Raji (cell line): ENCODE measurements around the gene OR10J1.

Source experiments
- POLR2A ChIP-seq: IDR thresholded peaks from 2 replicates; pipeline ENCODE4 v1.6.1; 2011; ENCODE audit warnings: low read depth, low read length, control low read depth; ENCODE audit not compliant: insufficient read depth

Gene OR10J1, protein sequence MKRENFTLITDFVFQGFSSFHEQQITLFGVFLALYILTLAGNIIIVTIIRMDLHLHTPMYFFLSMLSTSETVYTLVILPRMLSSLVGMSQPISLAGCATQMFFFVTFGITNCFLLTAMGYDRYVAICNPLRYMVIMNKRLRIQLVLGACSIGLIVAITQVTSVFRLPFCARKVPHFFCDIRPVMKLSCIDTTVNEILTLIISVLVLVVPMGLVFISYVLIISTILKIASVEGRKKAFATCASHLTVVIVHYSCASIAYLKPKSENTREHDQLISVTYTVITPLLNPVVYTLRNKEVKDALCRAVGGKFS

DNA sequence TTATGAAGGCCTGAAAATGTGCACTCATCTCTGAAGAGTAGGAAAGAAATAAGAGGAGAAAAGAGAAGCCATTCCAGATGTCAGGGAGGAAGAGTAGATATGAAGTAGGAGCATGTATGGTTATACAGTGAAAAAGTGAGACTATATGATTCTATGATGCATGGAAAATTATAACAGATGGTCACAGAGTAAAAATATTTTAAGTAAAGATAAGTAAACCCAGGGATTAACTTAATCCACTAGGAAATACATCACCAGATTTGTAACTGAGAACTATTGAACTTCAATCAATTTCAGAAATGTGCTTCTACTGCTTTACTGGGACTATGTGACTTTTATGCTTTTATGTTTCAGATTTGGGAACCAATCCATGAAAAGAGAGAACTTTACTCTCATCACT, at the start of gene OR10J1:
Gene OR10J1 (plus strand): TSS at position 301 of the 400 bp plus-strand sequence. CDS start 70 bp downstream, at position 371.
- TF ChIP-seq POLR2A = no peak

DNA sequence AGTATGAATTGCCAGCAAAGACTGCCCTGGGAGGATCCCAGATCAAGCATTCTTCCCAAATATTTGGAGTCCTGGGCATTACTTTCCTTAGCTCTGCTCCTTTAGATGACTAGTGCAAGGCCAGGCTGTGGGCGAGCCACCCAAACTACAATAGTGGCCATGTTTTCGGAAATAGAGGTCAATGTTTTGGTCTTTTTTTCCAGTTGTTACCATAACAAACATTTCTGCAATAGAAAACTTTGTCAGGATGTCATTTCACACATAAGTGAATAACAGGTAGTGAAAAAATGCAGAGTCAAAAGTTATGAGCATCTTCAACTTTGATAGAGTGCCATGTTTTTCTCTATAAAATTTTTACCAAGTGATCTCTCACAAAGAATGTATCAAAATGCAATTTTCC, 32.7 kb upstream of the OR10J1 start:
- TF ChIP-seq POLR2A = no peak

DNA sequence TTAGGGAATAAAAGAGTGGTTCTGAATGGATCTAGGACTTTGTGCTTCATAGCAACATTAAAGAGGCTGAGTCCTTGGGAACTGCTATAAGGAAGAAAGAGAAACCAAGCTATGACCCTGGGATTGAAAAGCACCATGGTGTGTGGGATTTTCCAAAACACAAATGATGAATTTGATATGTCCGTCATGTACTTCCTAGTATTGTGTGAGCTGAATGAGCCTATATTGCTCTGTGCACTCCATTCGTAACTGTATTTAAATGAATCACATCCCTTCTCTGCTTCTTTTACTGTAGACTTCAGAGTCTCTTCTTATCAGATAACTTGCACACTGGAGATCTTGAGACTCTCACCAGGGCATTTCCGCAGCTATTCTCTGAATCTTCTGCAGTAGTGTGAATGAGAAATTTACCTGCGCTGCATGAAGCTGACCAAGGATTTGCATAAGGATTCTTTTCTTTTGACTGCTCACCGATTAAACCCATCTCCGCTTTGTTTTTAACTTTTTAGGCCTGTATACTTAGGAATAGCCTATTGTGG, 30.6 kb upstream of the OR10J1 start:
- TF ChIP-seq POLR2A = no peak

DNA sequence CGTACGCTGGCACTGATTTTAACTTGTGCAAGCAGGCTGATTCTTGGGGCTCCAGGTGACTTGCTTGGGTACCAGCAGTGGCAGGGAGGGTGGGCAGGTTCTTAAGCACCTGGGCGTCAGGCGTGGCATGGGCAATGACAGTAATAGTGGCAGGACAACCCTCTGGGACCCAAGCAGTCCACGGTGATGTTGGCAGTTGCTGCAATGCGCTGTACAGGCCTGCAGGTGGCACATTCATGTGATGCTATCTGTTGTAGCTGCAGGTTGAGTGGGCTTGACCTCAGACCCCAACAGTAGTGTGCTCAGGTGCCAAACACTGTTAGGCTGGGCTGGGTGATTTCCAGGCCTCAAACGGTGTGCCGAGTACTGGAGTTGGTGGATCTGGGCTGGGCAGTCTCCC, 17.7 kb upstream of the OR10J1 start:
- no peak for TF ChIP-seq POLR2A

DNA sequence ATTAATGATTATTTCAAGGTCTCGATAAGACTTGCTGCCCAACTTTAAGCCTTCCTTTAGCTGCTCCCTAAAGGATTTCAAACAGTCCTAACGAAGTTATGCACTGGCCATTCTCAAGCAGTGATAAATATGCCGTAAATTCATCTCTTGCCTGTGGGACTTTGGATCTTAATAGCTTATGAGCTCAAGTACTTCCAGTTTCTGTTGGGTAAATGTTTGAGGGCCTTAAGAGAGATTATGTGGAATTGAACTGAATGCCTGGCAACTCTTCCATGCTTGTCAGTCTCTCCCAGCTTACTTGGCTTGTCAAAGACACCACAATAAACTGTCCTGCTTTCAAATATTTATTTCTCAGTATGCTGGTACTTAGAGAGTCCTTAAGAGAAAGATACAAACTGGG, 11.0 kb upstream of the OR10J1 start:
- TF ChIP-seq POLR2A = no peak

DNA sequence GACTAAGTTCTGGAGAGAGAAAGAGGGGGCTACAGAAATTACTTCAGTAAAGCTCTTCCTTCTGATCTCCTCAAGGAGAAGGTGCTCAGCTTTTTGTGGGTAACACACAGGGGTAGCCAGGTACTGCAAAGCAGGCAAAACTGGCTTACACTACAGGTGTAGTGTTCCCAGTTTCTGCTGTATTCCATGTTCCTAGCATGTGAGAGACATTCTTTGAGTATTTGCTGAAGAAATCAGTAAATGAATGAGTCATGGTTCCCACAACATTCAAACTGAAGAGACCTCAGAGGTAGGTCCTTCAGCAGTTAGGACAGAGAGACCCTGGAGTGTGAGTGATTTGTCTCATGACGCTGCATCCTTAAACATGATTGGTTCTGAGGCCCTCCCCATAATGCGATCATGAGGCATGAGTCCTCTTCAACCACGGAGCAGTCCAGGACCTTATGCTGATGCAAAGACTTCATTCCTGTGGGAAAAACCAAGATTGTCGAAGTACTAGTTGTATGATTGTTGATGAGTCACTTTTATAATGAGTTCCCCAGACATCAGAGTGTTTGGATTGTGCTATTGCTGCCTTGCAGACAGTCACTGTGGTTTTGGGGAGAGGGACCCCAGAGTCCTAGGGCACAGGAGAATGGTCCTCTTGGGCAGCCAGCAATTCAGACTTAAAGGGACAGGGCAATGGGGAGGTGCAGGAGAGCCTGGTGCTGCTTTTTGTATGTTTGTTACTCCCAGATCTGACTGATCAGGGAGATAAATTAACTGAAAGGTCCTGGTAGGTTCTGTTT, 10.3 kb upstream of the OR10J1 start:
- TF ChIP-seq POLR2A = no peak

DNA sequence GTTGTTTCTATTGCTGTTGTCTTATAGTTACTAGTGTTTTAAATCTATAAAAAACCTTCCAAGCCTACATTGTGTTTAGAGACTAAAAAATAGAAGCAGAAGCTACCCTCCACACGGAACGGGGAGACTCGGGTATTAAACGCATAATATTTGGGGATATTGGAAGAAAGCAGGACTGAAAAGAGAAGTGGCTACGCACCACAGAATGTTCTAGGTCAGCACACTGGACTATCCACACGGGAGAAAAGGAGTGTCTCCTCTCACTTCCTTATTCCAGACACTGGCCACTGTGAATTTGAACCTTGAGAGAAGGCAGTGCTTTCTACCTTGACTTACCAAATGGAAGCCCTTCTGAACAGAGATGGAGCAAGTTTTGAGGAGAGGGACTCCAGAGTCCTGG, 8.5 kb upstream of the OR10J1 start:
- TF ChIP-seq POLR2A = no peak

DNA sequence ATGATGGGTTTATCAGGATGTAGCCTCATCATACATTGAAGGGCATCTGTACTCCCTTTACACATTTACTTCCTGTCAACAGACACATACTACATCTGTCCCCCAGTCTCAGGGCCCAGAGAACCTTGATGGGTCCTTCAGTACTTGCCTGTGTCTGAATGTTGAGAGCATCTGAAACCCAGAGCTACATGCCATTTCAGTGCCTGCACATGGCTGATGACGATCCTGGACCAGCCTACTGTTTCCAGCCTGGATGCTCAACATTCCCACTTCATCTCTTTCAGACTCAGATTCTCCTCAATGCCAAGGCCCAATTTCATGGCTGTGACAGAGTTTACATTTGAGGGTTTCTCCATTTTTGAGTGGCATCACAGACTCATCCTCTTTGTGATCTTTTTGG, 7.6 kb upstream of the OR10J1 start, which contains the start of gene OR10J4:
Gene OR10J4 (plus strand): TSS at position 301 of the 400 bp plus-strand sequence.
- no peak for TF ChIP-seq POLR2A

DNA sequence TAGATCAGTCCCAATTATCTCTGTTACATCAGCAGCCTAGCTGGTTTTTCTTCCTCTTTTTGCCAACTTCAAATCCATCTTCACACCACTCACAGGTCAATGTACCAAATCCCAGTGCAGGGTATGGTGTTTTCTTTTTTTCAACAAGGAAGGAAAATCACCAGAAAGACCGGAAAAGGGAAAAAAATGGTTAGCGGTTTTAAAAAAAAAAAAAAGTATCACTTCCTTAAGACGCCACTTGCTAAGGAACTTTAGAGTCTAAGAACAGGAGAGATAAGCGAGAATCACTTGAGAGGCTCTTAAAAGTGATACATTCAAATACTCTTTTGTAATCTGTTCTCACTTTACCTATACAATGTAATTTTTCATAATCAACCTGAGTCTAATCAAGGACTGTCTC, 3.1 kb upstream of the OR10J1 start:
- TF ChIP-seq POLR2A = no peak

DNA sequence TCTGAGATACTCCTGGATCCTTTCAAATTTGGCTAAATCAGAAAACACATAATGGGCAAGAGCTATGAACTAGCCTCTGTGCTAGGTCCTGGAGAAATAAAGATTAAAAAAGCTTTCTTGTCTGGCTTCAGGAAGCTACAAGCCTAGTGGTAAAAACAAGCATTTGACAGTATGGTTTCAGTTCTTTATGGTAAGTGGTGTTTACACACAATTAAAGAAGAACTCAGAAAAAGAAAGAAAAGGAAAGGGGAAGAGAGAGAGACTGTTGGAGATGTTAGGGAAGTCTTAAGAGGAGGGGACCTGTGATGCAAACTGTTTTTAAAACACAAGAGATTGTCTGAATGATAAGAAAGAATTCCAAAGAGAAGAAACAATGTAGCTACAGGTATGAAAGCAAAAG, 1.8 kb downstream of the OR10J1 start:
- TF ChIP-seq POLR2A = no peak

DNA sequence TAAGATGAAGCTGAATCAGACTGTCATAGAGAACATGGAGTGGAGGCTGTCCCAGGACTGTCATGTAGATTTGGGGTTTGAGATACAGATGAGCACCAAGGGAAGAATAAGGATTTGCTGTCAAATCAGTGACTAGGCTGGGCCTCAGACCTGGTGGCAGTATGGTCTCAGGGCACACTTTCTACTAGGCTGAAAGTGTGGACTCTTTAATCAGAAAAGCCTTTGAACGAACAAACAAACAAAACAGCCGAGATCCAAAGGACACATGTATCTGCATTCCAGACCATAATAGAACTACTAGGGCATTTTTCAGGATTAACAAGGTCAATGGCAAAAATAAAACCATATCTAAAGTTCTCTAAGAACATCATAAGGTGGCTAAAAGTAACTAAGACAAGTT, 2.9 kb downstream of the OR10J1 start:
- no peak for TF ChIP-seq POLR2A

DNA sequence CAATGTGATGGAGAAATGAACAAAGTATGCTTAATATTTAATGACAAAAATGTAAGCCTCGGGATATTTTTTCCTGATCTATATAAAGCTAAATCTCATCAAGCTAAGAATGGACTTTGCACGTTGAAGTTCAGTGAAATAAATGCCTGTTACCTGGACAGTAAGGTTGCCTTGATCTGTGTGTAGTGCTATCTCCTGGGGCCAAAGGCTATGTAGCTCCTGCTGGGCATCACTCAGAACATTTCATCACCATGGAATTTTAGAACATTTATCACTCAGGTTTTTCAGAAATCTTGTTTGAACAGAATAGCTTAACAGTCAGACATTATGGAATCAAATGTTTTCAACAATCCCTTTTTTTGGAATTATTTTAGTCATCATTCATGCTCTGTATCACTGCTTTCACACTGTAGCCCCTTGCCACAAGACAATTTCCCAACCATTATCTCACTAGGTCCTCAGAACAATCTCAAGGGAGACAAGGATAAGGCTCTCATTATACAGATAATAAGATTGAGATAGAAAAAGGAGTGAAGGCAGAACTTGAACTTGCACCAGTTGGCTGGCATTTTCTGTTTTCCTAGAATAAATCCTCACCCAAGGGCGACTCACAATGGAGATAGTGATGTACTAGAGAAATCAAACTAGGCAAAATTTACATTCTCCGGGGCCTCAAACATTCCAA, 3.7 kb downstream of the OR10J1 start:
- TF ChIP-seq POLR2A = no peak

DNA sequence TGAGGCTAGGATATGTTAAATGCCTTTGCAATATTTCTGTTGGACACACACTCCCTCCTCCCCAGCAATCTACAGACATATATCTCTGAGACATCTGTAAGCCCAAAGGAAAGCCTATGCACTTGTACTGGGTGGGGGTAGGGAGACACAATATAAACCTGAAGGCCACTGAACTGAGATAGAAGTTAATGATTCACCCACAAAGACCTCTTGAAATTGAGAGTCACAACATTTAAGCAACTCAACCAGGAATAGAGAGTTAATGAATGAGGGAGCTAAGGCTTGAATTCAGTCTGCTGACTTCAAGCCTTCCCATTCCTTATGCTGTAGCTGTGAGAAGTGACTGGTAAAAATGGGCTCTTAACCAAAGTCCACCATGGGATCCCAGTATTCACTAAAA, 5.0 kb downstream of the OR10J1 start:
- no peak for TF ChIP-seq POLR2A

DNA sequence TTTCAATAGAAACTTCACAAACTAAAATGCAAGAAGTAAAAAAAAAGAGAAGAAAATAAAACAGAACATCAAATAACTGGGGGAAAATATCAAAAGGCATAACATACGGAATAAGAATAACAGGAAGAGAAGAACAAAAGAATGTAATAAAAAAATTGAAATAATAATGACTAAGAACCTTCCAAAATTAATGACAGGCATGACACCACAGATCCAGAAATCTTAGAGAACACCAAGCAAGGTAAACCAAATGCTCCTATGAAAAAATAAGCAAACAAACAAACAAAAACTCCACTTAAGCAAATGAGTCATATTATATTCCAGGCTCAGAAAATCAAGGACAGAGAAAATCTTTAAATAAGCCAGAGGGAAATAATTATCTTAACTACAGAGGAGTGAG, 8.7 kb downstream of the OR10J1 start:
- no peak for TF ChIP-seq POLR2A

DNA sequence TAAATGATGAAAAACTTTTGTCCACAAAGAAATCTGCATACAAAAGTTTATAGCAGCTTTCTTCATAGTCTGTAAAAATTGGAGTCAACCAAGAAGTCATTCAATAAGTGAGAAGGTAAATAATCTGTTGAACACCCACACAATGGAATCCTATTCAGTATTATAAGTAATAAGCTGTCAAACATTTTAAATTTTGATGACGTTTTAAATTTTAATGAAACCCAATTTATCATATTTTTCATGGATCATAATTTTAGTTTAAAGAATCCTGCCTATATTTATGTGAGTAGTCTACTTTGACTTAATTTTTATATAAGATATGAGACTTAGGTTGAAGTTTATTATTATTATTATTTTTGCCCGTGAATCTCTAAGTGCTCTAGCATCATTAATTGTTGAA, 20.0 kb downstream of the OR10J1 start:
- no peak for TF ChIP-seq POLR2A

DNA sequence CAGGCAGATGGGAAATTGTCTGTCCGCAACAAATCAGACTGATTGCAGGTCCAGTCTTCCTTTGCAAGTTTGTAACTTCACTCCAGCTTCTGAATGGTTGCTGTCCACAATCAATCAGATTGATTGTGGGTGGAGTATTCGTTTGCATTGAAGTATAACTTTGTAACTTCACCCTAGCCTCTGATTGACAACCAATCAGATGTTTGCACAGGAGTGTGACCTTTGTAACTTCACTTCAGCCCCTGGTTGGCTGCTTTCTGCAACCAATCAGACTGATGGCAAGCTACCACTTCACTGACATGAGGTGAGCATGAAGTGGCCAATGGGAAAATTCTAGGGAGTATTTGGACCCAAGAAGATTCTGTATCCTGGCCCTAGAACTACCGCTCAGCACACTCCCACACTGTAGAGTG, 25.7 kb downstream of the OR10J1 start:
- no peak for TF ChIP-seq POLR2A

DNA sequence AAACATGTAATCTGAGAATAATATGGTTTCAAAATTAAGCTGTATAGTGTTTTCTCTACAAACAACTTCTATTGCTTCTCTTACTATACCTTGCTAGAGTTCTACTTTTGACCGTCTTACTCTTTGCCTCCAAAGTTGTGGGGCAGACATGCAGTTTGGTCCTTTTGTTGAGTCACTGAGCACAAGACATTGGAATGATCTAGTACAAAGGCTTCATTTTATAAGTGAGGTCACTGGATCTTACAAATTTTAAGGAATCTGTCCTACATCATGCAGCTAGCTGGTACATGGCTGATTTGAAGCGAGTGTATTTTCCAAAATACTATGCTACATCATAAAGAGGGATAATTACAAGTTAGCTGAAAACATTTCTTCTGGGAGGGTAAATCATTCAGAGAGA, 28.8 kb downstream of the OR10J1 start:
- no peak for TF ChIP-seq POLR2A
